Endodermal cell (in vitro differentiated cells): ENCODE data around the gene TM2D3. TPM values are rescaled to one million over a fixed set of nuclear protein-coding genes. Genes with fewer than 3 reads are reported as not detected.

Source experiments
- DNase-seq: peaks from one replicate; pipeline ENCODE4 v3.0.0-alpha.2; 2017
- H3K27ac ChIP-seq: 2 replicates; pipeline ENCODE4 v1.5.1; 2013; ENCODE audit warnings: mild to moderate bottlenecking, low read depth, low read length, moderate library complexity
- H3K27me3 ChIP-seq: 2 replicates; pipeline ENCODE4 v1.6.1; 2013; ENCODE audit warnings: mild to moderate bottlenecking, low read length, moderate library complexity; ENCODE audit not compliant: insufficient read depth, control insufficient read depth, poor library complexity, severe bottlenecking
- H3K36me3 ChIP-seq: 2 replicates; pipeline ENCODE4 v1.7.0; 2013; ENCODE audit warnings: mild to moderate bottlenecking, low read length, moderate library complexity; ENCODE audit not compliant: control insufficient read depth, insufficient read depth
- H3K4me1 ChIP-seq: one replicate; pipeline ENCODE4 v1.7.0; 2013; ENCODE audit warnings: low read length; ENCODE audit not compliant: control insufficient read depth, insufficient read depth
- H3K4me3 ChIP-seq: 2 replicates; pipeline ENCODE4 v1.5.1; 2013; ENCODE audit warnings: mild to moderate bottlenecking, low read length, moderate library complexity
- H3K9ac ChIP-seq: 2 replicates; pipeline ENCODE4 v1.6.1; 2013; ENCODE audit warnings: mild to moderate bottlenecking, low read length, moderate library complexity; ENCODE audit not compliant: poor library complexity, severe bottlenecking; ENCODE audit errors: extremely low read depth
- H3K9me3 ChIP-seq: 2 replicates; pipeline ENCODE4 v1.6.1; 2013; ENCODE audit warnings: mild to moderate bottlenecking, low read length, moderate library complexity; ENCODE audit not compliant: control insufficient read depth
- H3K27ac Mint-ChIP-seq: 2 replicates; pipeline ENCODE4 v1.8.0; 2020; ENCODE audit warnings: mixed read lengths
- H3K27me3 Mint-ChIP-seq: 2 replicates; pipeline ENCODE4 v1.8.0; 2021; ENCODE audit warnings: mild to moderate bottlenecking, mixed read lengths; ENCODE audit not compliant: insufficient read depth
- H3K36me3 Mint-ChIP-seq: 2 replicates; pipeline ENCODE4 v1.8.0; 2020; ENCODE audit warnings: low read depth, mixed read lengths
- H3K4me1 Mint-ChIP-seq: 2 replicates; pipeline ENCODE4 v1.8.0; 2020; ENCODE audit warnings: mixed read lengths
- H3K4me3 Mint-ChIP-seq: 2 replicates; pipeline ENCODE4 v1.8.0; 2020; ENCODE audit warnings: mild to moderate bottlenecking, moderate library complexity, mixed read lengths
- H3K9me3 Mint-ChIP-seq: 2 replicates; pipeline ENCODE4 v1.8.0; 2020; ENCODE audit warnings: mild to moderate bottlenecking, mixed read lengths
- WGBS, 2 experiments: methylation state at CpG; one replicate each; pipeline versions ENCODE4 v1.1.5 to v1.1.7; 2013; ENCODE audit warnings: missing lambda C conversion rate in 2 of 2, mixed read lengths in 1 of 2; ENCODE audit not compliant: insufficient coverage in 1 of 2, insufficient read length in 1 of 2; 5-methylcytosine and 5-hydroxymethylcytosine counted together
- total RNA-seq, 2 donors: library from RNA; stranded (reverse); fragmentation: NEBNext Ultra II Directional in 1 of 2; extraction: Animal tissue kit (Norgen Biotek cat#: 25700) in 1 of 2; gene quantifications; 2 replicates in 1 of 2; 3 replicates in 1 of 2; pipeline ENCODE4 v1.2.1, GENCODE V29; 2021
- TF ChIP-seq, protein P1 (sequence below): fragments of 200-600 bp; sonication (generic); conservative IDR thresholded peaks from 2 replicates; pipeline ENCODE4 v1.5.0; 2021; ENCODE audit warnings: antibody characterized with exemption, mild to moderate bottlenecking

Gene TM2D3
- total RNA-seq, 2 donors from 2014 or later, result 33.4 to 34.0 TPM

DNA sequence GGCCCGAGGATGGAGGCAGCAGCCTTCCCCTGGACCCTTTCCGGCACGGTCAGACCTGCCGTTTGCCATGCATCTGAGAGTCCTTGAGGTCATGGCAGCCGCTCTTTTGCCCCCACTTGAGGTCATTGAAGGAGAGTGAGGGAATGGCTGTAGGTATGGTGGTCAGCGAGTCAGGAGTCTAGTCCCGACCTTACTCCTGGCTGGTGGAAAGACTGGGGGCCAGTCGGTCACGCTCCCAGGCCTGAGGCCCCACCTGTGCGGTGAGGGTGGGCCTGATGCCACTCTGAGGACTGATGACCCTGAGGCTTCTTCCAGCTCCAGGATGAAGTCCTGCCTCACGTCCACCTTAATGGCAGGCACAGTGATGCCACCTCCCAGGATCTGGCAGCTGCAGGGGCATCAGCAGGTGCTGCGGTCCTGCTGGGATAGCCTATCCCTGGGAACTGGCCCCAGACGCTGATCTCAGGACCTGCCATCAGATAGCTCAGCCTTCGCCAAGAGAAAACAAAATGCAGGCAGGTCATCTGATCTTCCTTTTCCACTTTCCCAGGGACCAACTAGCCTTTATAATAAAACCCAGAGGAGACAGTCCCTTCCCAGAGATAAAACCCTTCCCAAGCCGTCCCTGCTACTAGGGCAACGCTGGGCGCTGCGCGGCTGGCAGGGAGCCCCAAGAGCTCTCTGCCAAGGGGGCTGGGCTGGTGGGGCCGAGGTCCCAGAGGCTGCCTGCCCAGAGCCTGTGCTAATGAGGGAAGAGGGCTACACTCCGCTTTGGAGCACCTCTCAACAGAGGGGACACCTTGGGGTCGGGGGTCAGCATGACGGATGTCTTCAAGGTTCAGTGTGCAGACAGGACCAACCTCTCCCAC lies 42.2 kb downstream of the TM2D3 start:
- WGBS, 2 experiments, result 90 to 97% methylated on average over 16 to 23 of the region's 23 CpGs
- TF ChIP-seq, protein P1, sequence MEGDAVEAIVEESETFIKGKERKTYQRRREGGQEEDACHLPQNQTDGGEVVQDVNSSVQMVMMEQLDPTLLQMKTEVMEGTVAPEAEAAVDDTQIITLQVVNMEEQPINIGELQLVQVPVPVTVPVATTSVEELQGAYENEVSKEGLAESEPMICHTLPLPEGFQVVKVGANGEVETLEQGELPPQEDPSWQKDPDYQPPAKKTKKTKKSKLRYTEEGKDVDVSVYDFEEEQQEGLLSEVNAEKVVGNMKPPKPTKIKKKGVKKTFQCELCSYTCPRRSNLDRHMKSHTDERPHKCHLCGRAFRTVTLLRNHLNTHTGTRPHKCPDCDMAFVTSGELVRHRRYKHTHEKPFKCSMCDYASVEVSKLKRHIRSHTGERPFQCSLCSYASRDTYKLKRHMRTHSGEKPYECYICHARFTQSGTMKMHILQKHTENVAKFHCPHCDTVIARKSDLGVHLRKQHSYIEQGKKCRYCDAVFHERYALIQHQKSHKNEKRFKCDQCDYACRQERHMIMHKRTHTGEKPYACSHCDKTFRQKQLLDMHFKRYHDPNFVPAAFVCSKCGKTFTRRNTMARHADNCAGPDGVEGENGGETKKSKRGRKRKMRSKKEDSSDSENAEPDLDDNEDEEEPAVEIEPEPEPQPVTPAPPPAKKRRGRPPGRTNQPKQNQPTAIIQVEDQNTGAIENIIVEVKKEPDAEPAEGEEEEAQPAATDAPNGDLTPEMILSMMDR, result no peak
- H3K27ac ChIP-seq, result no peak overlapping the region
- H3K36me3 ChIP-seq, result no peaks in the 10 kb centered on the region
- H3K4me1 Mint-ChIP-seq, result no peaks in the 10 kb centered on the region
- no peak overlapping the region for H3K4me3 Mint-ChIP-seq
- no peaks in the 10 kb centered on the region for H3K27me3 ChIP-seq
- H3K4me1 ChIP-seq, result no peaks in the 10 kb centered on the region
- no peak for DNase-seq
- H3K9ac ChIP-seq, result no peak overlapping the region
- no peaks in the 10 kb centered on the region for H3K9me3 Mint-ChIP-seq
- no peaks in the 10 kb centered on the region for H3K9me3 ChIP-seq
- H3K27ac Mint-ChIP-seq, result no peak overlapping the region
- peaks cover 8% of the 10 kb centered on the region for H3K27me3 Mint-ChIP-seq
- no peaks in the 10 kb centered on the region for H3K36me3 Mint-ChIP-seq
- no peak overlapping the region for H3K4me3 ChIP-seq

DNA sequence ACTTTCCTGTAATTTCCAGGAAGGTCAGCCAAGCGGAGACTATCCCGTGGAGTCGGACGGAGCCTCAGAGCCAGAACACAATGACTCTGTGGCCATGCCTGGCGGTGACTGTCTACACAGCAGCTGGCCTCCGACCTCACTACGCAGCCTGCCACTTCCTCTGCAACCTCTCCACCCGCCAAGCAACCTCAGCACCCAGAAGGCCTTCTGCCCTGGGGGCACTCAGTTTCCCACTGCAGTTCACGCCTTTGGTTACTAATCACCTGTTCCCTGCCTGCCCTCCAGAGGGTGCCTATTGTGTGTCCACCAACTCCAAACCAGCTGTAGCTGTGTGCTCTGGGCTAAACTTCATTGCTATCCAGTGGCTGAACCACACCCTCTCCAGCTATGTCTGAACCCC lies 44.0 kb downstream of the TM2D3 start:
- Histone ChIP-seq H3K9ac (no peak overlapping the region), H3K27me3 (no peaks in the 10 kb centered on the region), H3K4me3 (no peak overlapping the region), H3K4me1 (no peaks in the 10 kb centered on the region), H3K9me3 (no peaks in the 10 kb centered on the region), H3K27ac (no peak overlapping the region), H3K36me3 (no peaks in the 10 kb centered on the region)
- no peak overlapping the region for H3K27ac Mint-ChIP-seq
- peaks cover 12% of the 10 kb centered on the region for H3K27me3 Mint-ChIP-seq
- no peaks in the 10 kb centered on the region for H3K36me3 Mint-ChIP-seq
- no peaks in the 10 kb centered on the region for H3K9me3 Mint-ChIP-seq
- no peaks in the 10 kb centered on the region for H3K4me1 Mint-ChIP-seq
- H3K4me3 Mint-ChIP-seq, result no peak overlapping the region
- WGBS, 2 experiments, result 90 to 91% methylated on average over 8 to 9 of the region's 9 CpGs
- TF ChIP-seq, protein P1, result peak; percentile 27
- peak; percentile 55 for DNase-seq

DNA sequence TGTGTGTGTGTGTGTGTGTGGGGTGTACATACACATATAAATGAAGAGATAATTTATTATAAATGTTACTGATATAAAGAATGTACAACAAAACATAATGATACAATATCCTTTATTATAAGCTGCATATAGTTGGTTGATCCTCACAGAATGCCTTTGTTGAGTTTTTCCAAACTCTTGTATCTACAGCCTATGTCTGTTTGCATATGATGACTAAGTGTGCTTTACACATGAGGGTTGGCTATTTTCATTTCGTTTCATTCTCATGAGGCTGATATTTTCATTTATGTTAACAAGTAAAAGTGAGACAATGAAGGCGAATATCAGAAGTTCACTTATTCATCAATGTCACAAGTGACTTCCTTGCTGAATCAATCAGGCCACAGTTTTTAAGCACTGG lies 45.1 kb downstream of the TM2D3 start:
- Mint-ChIP-seq H3K36me3 (no peaks in the 10 kb centered on the region), H3K9me3 (no peaks in the 10 kb centered on the region), H3K27ac (no peak overlapping the region), H3K4me1 (no peaks in the 10 kb centered on the region), H3K4me3 (no peak overlapping the region), H3K27me3 (peaks cover 12% of the 10 kb centered on the region)
- no peak overlapping the region for H3K4me3 ChIP-seq
- no peaks in the 10 kb centered on the region for H3K36me3 ChIP-seq
- no peaks in the 10 kb centered on the region for H3K27me3 ChIP-seq
- no peaks in the 10 kb centered on the region for H3K9me3 ChIP-seq
- no peak for DNase-seq
- H3K9ac ChIP-seq, result no peak overlapping the region
- H3K27ac ChIP-seq, result no peak overlapping the region
- TF ChIP-seq, protein P1, result no peak
- 94 to 96% methylated on average over 2 of the region's 2 CpGs for WGBS, 2 experiments
- no peaks in the 10 kb centered on the region for H3K4me1 ChIP-seq
